Ishikawa (cell line): ENCODE results near the gene NUTM1.

ENCODE experiments used
- CEBPB ChIP-seq: IDR thresholded peaks from 2 replicates; pipeline ENCODE4 v1.6.1; 2012
- CREB1 ChIP-seq: IDR thresholded peaks from 2 replicates; pipeline ENCODE4 v1.6.1; 2012; ENCODE audit warnings: low read depth
- EGR1 ChIP-seq: IDR thresholded peaks from 2 replicates; pipeline ENCODE4 v1.6.1; 2012
- EP300 ChIP-seq: IDR thresholded peaks from 2 replicates; pipeline ENCODE4 v1.6.1; 2012; ENCODE audit warnings: borderline replicate concordance
- FOXM1 ChIP-seq: IDR thresholded peaks from 2 replicates; pipeline ENCODE4 v1.6.1; 2012; ENCODE audit warnings: low read depth, borderline replicate concordance
- MAX ChIP-seq: IDR thresholded peaks from 2 replicates; pipeline ENCODE4 v1.6.1; 2012
- NFIC ChIP-seq: IDR thresholded peaks from 2 replicates; pipeline ENCODE4 v1.6.1; 2012
- RAD21 ChIP-seq: IDR thresholded peaks from 2 replicates; pipeline ENCODE4 v1.6.1; 2012; ENCODE audit warnings: low read depth
- REST ChIP-seq: IDR thresholded peaks from 2 replicates; pipeline ENCODE4 v1.6.1; 2012; ENCODE audit warnings: low read depth, mild to moderate bottlenecking
- TAF1 ChIP-seq: IDR thresholded peaks from 2 replicates; pipeline ENCODE4 v1.6.1; 2012; ENCODE audit warnings: low read depth, mild to moderate bottlenecking
- TCF12 ChIP-seq: IDR thresholded peaks from 2 replicates; pipeline ENCODE4 v1.6.1; 2012; ENCODE audit warnings: low read depth
- TEAD4 ChIP-seq: IDR thresholded peaks from 2 replicates; pipeline ENCODE4 v1.6.1; 2012
- USF1 ChIP-seq: IDR thresholded peaks from 2 replicates; pipeline ENCODE4 v1.6.1; 2012
- YY1 ChIP-seq: IDR thresholded peaks from 2 replicates; pipeline ENCODE4 v1.6.1; 2012; ENCODE audit warnings: low read depth
- ZBTB7A ChIP-seq: IDR thresholded peaks from 2 replicates; pipeline ENCODE4 v1.6.1; 2012; ENCODE audit warnings: low read depth

The NUTM1 gene

GRCh38 chr15:34361278-34361677, 18.2 kb downstream of the NUTM1 start:
- no peak for TF ChIP-seq RAD21
- TF ChIP-seq EGR1, result no peak
- no peak for TF ChIP-seq FOXM1
- no peak for TF ChIP-seq TEAD4
- no peak for TF ChIP-seq TCF12
- no peak for TF ChIP-seq ZBTB7A
- TF ChIP-seq MAX, result no peak
- TF ChIP-seq REST, result no peak
- TF ChIP-seq CEBPB, result no peak
- no peak for TF ChIP-seq YY1
- no peak for TF ChIP-seq USF1
- TF ChIP-seq EP300, result no peak
- no peak for TF ChIP-seq CREB1
- no peak for TF ChIP-seq TAF1
- no peak for TF ChIP-seq NFIC

- TF ChIP-seq REST, result no peak
- no peak for TF ChIP-seq NFIC
- no peak for TF ChIP-seq USF1
- no peak for TF ChIP-seq RAD21
- no peak for TF ChIP-seq MAX
- TF ChIP-seq TEAD4, result no peak
- TF ChIP-seq ZBTB7A, result no peak
- no peak for TF ChIP-seq EP300
- no peak for TF ChIP-seq EGR1
- no peak for TF ChIP-seq TCF12
- TF ChIP-seq TAF1, result no peak
- no peak for TF ChIP-seq CREB1
- no peak for TF ChIP-seq FOXM1
- TF ChIP-seq CEBPB, result no peak
- TF ChIP-seq YY1, result no peak
Measured at GRCh38 chr15:34362047-34362773, 19.1 kb downstream of the NUTM1 start.

- TF ChIP-seq YY1 (no peak), TCF12 (no peak)
Measured at GRCh38 chr15:34364041-34364440, 20.9 kb downstream of the NUTM1 start.

- TF ChIP-seq CEBPB, result no peak
Measured at GRCh38 chr15:34365091-34365825, 22.1 kb downstream of the NUTM1 start.

- no peak for TF ChIP-seq MAX
- no peak for TF ChIP-seq EGR1
Measured at GRCh38 chr15:34365836-34366235, 22.7 kb downstream of the NUTM1 start.

- TF ChIP-seq ZBTB7A (no peak), TEAD4 (no peak), REST (no peak), CEBPB (no peak), TCF12 (no peak), EGR1 (no peak), CREB1 (no peak), MAX (no peak; the same call in 1 of the 2 replicates), NFIC (no peak), USF1 (no peak), FOXM1 (no peak), RAD21 (no peak), YY1 (no peak), EP300 (no peak), TAF1 (no peak)
Measured at GRCh38 chr15:34366271-34367065, 23.4 kb downstream of the NUTM1 start.
